Keratinocyte (primary cell): Measurements from ENCODE around the gene DAGLA. TPM values are rescaled to one million over a fixed set of nuclear protein-coding genes. Genes with fewer than 3 reads are reported as not detected.

Source experiments
- DNase-seq: peaks from one replicate; pipeline ENCODE4 v3.0.0-alpha.2; 2011; ENCODE audit warnings: low read depth, missing footprints, low spot score
- FAIRE-seq: peaks from 2 replicates; lab custom pipeline; 2011; peaks lifted over from hg19 to GRCh38; lab: Jason Lieb, UNC
- H2AFZ ChIP-seq: 2 replicates; pipeline ENCODE4 v1.6.0; 2012; ENCODE audit warnings: low read length, control low read depth, inconsistent platforms; ENCODE audit not compliant: control insufficient read depth
- H3K27ac ChIP-seq: 2 replicates; pipeline ENCODE4 v1.5.1; 2011; ENCODE audit warnings: low read length; ENCODE audit not compliant: control insufficient read depth, insufficient read depth
- H3K27me3 ChIP-seq: 3 replicates; pipeline ENCODE4 v1.6.0; 2011; ENCODE audit warnings: low read length; ENCODE audit not compliant: control insufficient read depth, insufficient read depth; ENCODE audit errors: extremely low read depth
- H3K36me3 ChIP-seq, 2 experiments: 2 replicates in 1 of 2; 3 replicates in 1 of 2; pipeline ENCODE4 v1.5.1; 2011; ENCODE audit warnings: low read length in 2 of 2, mild to moderate bottlenecking in 1 of 2; ENCODE audit not compliant: control insufficient read depth in 2 of 2, insufficient read depth in 2 of 2; ENCODE audit errors: extremely low read depth in 1 of 2
- H3K4me1 ChIP-seq: 3 replicates; pipeline ENCODE4 v1.5.1; 2011; ENCODE audit warnings: low read length; ENCODE audit not compliant: control insufficient read depth, insufficient read depth; ENCODE audit errors: extremely low read depth
- H3K4me2 ChIP-seq: 3 replicates; pipeline ENCODE4 v1.6.0; 2011; ENCODE audit warnings: low read depth, low read length; ENCODE audit not compliant: control insufficient read depth, insufficient read depth; ENCODE audit errors: extremely low read depth
- H3K4me3 ChIP-seq, 3 experiments: fragments of 200-600 bp in 1 of 3; sonication (generic) in 1 of 3; 2 replicates in 2 of 3; 3 replicates in 1 of 3; pipeline ENCODE4 v1.5.1; 2011 to 2016; ENCODE audit warnings: low read length in 3 of 3, mild to moderate bottlenecking in 3 of 3, control low read depth in 2 of 3, inconsistent platforms in 1 of 3, low read depth in 1 of 3, mixed read lengths in 1 of 3, mixed run types in 1 of 3, moderate library complexity in 1 of 3; ENCODE audit not compliant: control insufficient read depth in 2 of 3, insufficient read depth in 2 of 3; ENCODE audit errors: extremely low read depth in 1 of 3
- H3K79me2 ChIP-seq: 2 replicates; pipeline ENCODE4 v1.6.0; 2012; ENCODE audit warnings: low read length; ENCODE audit not compliant: control insufficient read depth, insufficient read depth
- H3K9ac ChIP-seq: 3 replicates; pipeline ENCODE4 v1.6.0; 2011; ENCODE audit warnings: low read length; ENCODE audit not compliant: control insufficient read depth, insufficient read depth; ENCODE audit errors: extremely low read depth
- H3K9me1 ChIP-seq: 3 replicates; pipeline ENCODE4 v1.6.0; 2011; ENCODE audit warnings: low read length; ENCODE audit not compliant: control insufficient read depth, insufficient read depth; ENCODE audit errors: extremely low read depth
- H3K9me3 ChIP-seq: 2 replicates; pipeline ENCODE4 v1.5.1; 2012; ENCODE audit warnings: low read depth, low read length; ENCODE audit not compliant: control insufficient read depth
- H4K20me1 ChIP-seq: 3 replicates; pipeline ENCODE4 v1.6.0; 2011; ENCODE audit warnings: low read length; ENCODE audit not compliant: control insufficient read depth, insufficient read depth; ENCODE audit errors: extremely low read depth
- CTCF ChIP-seq, 3 experiments: IDR thresholded peaks in 1 of 3; conservative IDR thresholded peaks in 1 of 3; optimal IDR thresholded peaks in 1 of 3; 2 replicates in 2 of 3; 3 replicates in 1 of 3; pipeline versions ENCODE3 to v1.5.1; 2011; ENCODE audit warnings: low read length in 3 of 3, mild to moderate bottlenecking in 3 of 3, moderate library complexity in 2 of 3, control low read depth in 1 of 3, inconsistent platforms in 1 of 3; ENCODE audit not compliant: insufficient read depth in 2 of 3; ENCODE audit errors: extremely low read depth in 1 of 3
- EZH2 ChIP-seq: IDR thresholded peaks from one replicate; pipeline ENCODE4 v1.6.1; 2012; ENCODE audit warnings: inconsistent platforms, mild to moderate bottlenecking, low read length, moderate library complexity
- dilution Hi-C: fragments of 300-500 bp; cut with MboI; formaldehyde crosslinking; loops from one replicate; pipeline ENCODE4 v1.7.0; 2020; ENCODE audit warnings: low sequenced_read_pairs; ENCODE audit not compliant: extremely low pct_ligation_motif_present
- polyA plus RNA-seq, 5 experiments: library from polyadenylated mRNA; depleted of rRNA in 3 of 5; stranded (reverse) in 3 of 5; stranded (forward) in 1 of 5; unstranded in 1 of 5; fragments of >200 nt; gene quantifications; 1 replicate in 1 of 5; 2 replicates in 3 of 5; 3 replicates in 1 of 5; pipeline versions ENCODE4 v1.2.1 to v1.2.3, GENCODE V29; 2011 to 2012; ENCODE audit warnings: missing spikeins in 2 of 5, low read depth in 1 of 5, low replicate concordance in 1 of 5

Gene DAGLA
- polyA plus RNA-seq, 1 donor (not counting 4 experiments of a cell fraction or from before 2014, with no cell fraction given) = 0.03 TPM

DNA sequence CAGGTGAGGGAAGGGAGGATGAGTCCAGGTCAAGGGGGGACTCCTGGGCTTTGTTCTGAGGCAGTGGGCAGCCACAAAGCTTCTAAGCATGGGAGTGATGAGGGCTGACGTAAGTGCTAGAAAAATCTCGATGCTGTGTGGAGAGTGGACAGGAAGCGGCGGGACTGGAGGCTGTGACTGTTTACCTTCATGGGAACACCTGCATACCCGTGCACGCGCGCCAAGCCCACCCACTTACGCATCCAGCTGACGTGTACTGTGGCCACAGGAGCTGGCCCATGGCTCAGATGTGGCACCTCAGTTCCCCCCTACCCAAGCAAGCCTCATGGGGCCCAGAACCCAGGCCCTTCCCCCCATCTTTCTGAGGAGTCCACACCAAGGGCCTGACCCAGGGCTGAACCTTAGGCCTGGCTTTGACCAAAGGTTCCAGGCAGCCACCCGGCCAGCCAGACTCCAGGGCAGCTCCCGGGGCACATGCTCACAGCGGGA is 86.2 kb downstream of the DAGLA start:
- no peaks in the 10 kb centered on the region for H3K9me3 ChIP-seq
- dilution Hi-C loops = no loop called here
- TF ChIP-seq CTCF (optimal IDR thresholded peaks at IDR 0.05 in 1 of 3, IDR thresholded peaks at IDR 0.05 in 1 of 3, conservative IDR thresholded peaks at IDR 0.05 in 1 of 3; ENCODE audit: extremely low read depth in 1 of 3, insufficient read depth in 2 of 3, low read length in 3 of 3) (no peak), EZH2 (no peak)
- peaks cover 9% of the 10 kb centered on the region for H3K27me3 ChIP-seq
- no peak overlapping the region for H3K4me2 ChIP-seq
- H3K36me3 ChIP-seq = no peaks in the 10 kb centered on the region
- no peak for DNase-seq
- FAIRE-seq = no peak
- no peak overlapping the region for H3K4me3 ChIP-seq
- H2AFZ ChIP-seq = no peak overlapping the region
- no peaks in the 10 kb centered on the region for H3K79me2 ChIP-seq
- H3K27ac ChIP-seq = no peak overlapping the region
- H3K9ac ChIP-seq = no peak overlapping the region
- H3K4me1 ChIP-seq = no peaks in the 10 kb centered on the region
- no peaks in the 10 kb centered on the region for H4K20me1 ChIP-seq
- H3K9me1 ChIP-seq = no peaks in the 10 kb centered on the region

DNA sequence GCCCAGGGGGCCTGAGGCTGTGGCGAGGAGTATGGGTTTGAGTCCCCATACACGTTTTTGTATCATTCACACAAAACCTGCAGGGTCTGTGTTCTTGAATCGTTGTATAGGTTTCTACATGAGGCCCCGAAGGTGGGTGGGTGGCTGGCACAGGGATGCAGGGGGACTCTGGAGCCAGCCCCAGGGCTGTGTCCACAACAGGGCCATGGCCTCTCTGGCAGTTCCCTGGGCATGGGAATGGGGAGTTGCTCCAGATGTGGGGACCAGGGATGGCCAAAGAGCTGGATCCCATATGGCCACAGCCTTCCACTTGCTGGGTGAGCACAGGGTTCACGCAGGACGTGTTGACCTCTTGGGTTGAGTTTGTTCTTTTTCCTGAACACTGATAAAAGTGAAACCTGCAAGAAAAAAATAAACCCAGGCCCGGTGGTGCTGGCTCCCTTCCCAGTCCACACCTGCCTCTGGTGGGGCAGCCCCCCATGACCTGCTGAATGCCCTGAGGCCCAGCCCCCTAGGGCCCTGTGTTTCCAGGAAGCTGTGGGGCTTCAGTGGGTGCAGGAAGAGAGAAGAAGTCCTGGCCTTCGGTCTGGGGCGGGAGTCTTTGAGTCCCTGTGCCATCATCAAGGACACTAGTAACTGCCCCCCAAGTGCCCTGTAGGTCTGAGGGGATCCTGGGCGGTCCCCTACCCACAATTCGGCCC is 88.3 kb downstream of the DAGLA start:
- no peaks in the 10 kb centered on the region for H4K20me1 ChIP-seq
- no peak overlapping the region for H3K4me3 ChIP-seq
- TF ChIP-seq EZH2 (no peak), CTCF (optimal IDR thresholded peaks at IDR 0.05 in 1 of 3, IDR thresholded peaks at IDR 0.05 in 1 of 3, conservative IDR thresholded peaks at IDR 0.05 in 1 of 3; ENCODE audit: extremely low read depth in 1 of 3, insufficient read depth in 2 of 3, low read length in 3 of 3) (no peak)
- H3K36me3 ChIP-seq = no peaks in the 10 kb centered on the region
- H3K27ac ChIP-seq = no peak overlapping the region
- dilution Hi-C loops = no loop called here
- H3K9me3 ChIP-seq = no peaks in the 10 kb centered on the region
- no peak overlapping the region for H3K9ac ChIP-seq
- no peak overlapping the region for H3K4me2 ChIP-seq
- H3K79me2 ChIP-seq = no peaks in the 10 kb centered on the region
- no peaks in the 10 kb centered on the region for H3K9me1 ChIP-seq
- DNase-seq = no peak
- no peaks in the 10 kb centered on the region for H3K27me3 ChIP-seq
- peaks cover 3% of the 10 kb centered on the region for H3K4me1 ChIP-seq
- no peak overlapping the region for H2AFZ ChIP-seq
- FAIRE-seq = no peak
